Hepatocyte (in vitro differentiated cells): Measurements from ENCODE around the gene FUT7. TPM values are rescaled to one million over a fixed set of nuclear protein-coding genes. Genes with fewer than 3 reads are reported as not detected.

Experiments
- DNase-seq: peaks from one replicate; pipeline ENCODE4 v3.0.0-alpha.2; 2016; ENCODE audit warnings: low spot score
- H2AFZ ChIP-seq: fragments of 200-600 bp; sonication (generic); 2 replicates; pipeline ENCODE4 v1.6.0; 2016; ENCODE audit warnings: antibody characterized with exemption, mild to moderate bottlenecking
- H3K27ac ChIP-seq: fragments of 200-600 bp; sonication (generic); 2 replicates; pipeline ENCODE4 v1.5.1; 2016; ENCODE audit warnings: mild to moderate bottlenecking
- H3K27me3 ChIP-seq: fragments of 200-600 bp; sonication (generic); 2 replicates; pipeline ENCODE4 v1.6.1; 2016
- H3K36me3 ChIP-seq: fragments of 200-600 bp; sonication (generic); replicated peaks from 2 replicates; pipeline ENCODE4 v1.5.1; 2016; ENCODE audit warnings: low read depth; ENCODE audit not compliant: insufficient read depth
- H3K4me1 ChIP-seq: fragments of 200-600 bp; sonication (generic); 2 replicates; pipeline ENCODE4 v1.5.1; 2016; ENCODE audit warnings: mild to moderate bottlenecking, moderate library complexity; ENCODE audit not compliant: insufficient read depth
- H3K4me2 ChIP-seq: fragments of 200-600 bp; sonication (generic); 2 replicates; pipeline ENCODE4 v1.6.0; 2016
- H3K4me3 ChIP-seq: fragments of 200-600 bp; sonication (generic); 2 replicates; pipeline ENCODE4 v1.5.1; 2016; ENCODE audit warnings: mild to moderate bottlenecking
- H3K79me2 ChIP-seq: fragments of 200-600 bp; sonication (generic); 2 replicates; pipeline ENCODE4 v1.6.0; 2017; ENCODE audit warnings: mild to moderate bottlenecking
- H3K9me2 ChIP-seq: fragments of 200-600 bp; sonication (generic); replicated peaks from 2 replicates; pipeline ENCODE4 v1.6.0; 2017; ENCODE audit warnings: mild to moderate bottlenecking; ENCODE audit not compliant: insufficient read depth
- H3K9me3 ChIP-seq: fragments of 200-600 bp; sonication (generic); 2 replicates; pipeline ENCODE4 v1.5.1; 2016; ENCODE audit warnings: low read depth, mild to moderate bottlenecking
- H4K20me1 ChIP-seq: fragments of 200-600 bp; sonication (generic); 2 replicates; pipeline ENCODE4 v1.6.0; 2016; ENCODE audit warnings: mild to moderate bottlenecking; ENCODE audit not compliant: insufficient read depth, poor library complexity, severe bottlenecking
- EZH2 ChIP-seq: fragments of 200-600 bp; sonication (generic); IDR thresholded peaks from 2 replicates; pipeline ENCODE4 v1.6.1; 2016; ENCODE audit warnings: antibody characterized with exemption, mild to moderate bottlenecking, borderline replicate concordance
- EZH2phosphoT487 ChIP-seq: fragments of 200-600 bp; sonication (generic); IDR thresholded peaks from one replicate; pipeline ENCODE4 v1.6.1; 2018; ENCODE audit warnings: antibody characterized with exemption, mild to moderate bottlenecking, low read depth, moderate library complexity; ENCODE audit not compliant: unreplicated experiment, severe bottlenecking
- WGBS: methylation state at CpG from one replicate; pipeline ENCODE4 v1.1.6; 2016; ENCODE audit warnings: low lambda C conversion rate; ENCODE audit errors: missing lambda C conversion rate; 5-methylcytosine and 5-hydroxymethylcytosine counted together
- polyA plus RNA-seq: library from polyadenylated mRNA; unstranded; fragments of >200 nt; fragmentation: Nextera tagmentation; extraction: Ambion mirVana; gene quantifications from 2 replicates; pipeline ENCODE4 v1.2.1, GENCODE V29; 2016
- total RNA-seq: library from RNA; depleted of rRNA; stranded (reverse); fragments of >200 nt; gene quantifications from 2 replicates; pipeline ENCODE4 v1.2.3, GENCODE V29; 2014
- TF ChIP-seq, protein P1 (sequence below): fragments of 200-600 bp; sonication (generic); IDR thresholded peaks from 2 replicates; pipeline ENCODE4 v1.5.1; 2016; ENCODE audit warnings: antibody characterized with exemption, mild to moderate bottlenecking; ENCODE audit not compliant: poor library complexity

FUT7 gene
- total and polyA plus RNA-seq, 2 experiments from 2014 or later, result not detected

DNA sequence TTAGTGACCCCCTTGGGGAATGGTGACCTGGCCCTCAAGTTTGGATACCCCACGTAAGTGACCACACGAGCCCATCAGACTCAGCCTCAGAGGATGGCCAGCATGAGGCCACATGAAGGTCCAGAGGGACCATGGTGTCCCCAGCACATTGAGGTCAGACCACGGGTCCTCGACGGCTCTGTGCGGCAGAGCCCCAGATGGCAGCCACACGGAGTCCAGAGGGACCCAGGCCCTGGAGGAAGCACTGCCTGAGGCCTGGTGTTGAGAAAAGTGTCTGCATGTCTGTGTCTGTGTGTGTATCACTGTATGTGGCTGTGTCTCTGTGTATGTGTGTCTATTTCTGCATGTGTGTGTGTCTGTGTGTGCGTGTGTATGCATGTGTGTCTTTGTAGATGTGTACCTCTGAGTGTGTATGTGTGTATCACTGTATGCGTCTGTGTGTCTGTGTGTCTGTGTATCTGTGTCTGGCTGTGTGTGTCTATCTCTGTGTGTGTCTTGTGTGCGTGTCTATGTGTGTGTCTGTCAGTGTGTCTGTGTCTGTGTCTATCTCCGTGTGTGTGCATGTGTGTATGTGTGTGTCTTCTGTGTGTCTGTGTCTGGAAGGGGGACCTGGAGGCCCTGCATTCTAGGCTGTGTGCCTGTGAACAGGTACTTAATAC is 48.1 kb downstream of the FUT7 start:
- Histone ChIP-seq H3K4me3 (no peak overlapping the region), H3K79me2 (no peaks in the 10 kb centered on the region), H3K4me1 (peaks cover 3% of the 10 kb centered on the region), H2AFZ (no peak overlapping the region), H4K20me1 (no peaks in the 10 kb centered on the region), H3K9me3 (no peaks in the 10 kb centered on the region), H3K27ac (no peak overlapping the region), H3K4me2 (no peak overlapping the region), H3K27me3 (peaks cover 15% of the 10 kb centered on the region), H3K36me3 (no peaks in the 10 kb centered on the region), H3K9me2 (no peaks in the 10 kb centered on the region)
- TF ChIP-seq EZH2phosphoT487 (no peak), EZH2 (no peak)
- TF ChIP-seq, protein P1, sequence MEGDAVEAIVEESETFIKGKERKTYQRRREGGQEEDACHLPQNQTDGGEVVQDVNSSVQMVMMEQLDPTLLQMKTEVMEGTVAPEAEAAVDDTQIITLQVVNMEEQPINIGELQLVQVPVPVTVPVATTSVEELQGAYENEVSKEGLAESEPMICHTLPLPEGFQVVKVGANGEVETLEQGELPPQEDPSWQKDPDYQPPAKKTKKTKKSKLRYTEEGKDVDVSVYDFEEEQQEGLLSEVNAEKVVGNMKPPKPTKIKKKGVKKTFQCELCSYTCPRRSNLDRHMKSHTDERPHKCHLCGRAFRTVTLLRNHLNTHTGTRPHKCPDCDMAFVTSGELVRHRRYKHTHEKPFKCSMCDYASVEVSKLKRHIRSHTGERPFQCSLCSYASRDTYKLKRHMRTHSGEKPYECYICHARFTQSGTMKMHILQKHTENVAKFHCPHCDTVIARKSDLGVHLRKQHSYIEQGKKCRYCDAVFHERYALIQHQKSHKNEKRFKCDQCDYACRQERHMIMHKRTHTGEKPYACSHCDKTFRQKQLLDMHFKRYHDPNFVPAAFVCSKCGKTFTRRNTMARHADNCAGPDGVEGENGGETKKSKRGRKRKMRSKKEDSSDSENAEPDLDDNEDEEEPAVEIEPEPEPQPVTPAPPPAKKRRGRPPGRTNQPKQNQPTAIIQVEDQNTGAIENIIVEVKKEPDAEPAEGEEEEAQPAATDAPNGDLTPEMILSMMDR, result no peak
- DNase-seq, result no peak
- WGBS, result 75% methylated on average over 11 of the region's 11 CpGs

DNA sequence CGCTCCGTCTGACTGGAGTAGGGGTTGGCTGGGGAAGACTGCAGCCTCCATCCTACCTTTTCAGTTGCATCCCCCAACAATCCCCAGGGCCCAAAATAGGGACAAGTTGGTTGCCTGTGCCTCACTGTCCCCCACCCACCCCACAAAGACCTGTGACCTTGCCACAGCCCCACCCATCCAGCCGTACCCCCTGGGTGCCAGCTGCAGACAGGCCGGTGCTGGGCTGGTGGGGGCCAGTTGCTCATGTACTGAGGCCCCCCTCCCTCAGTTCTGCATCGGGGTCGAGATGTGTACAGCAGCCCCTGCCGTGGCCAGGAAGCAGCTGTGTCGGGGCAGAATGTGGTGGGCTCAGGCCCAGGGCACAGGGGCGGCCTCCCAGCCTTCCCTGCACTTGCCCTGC is 48.7 kb downstream of the FUT7 start:
- no peak overlapping the region for H3K4me3 ChIP-seq
- no peak for TF ChIP-seq EZH2phosphoT487
- TF ChIP-seq, protein P1, result no peak
- no peak for TF ChIP-seq EZH2
- no peaks in the 10 kb centered on the region for H3K79me2 ChIP-seq
- H3K27me3 ChIP-seq, result peaks cover 15% of the 10 kb centered on the region
- H3K36me3 ChIP-seq, result no peaks in the 10 kb centered on the region
- no peak overlapping the region for H3K27ac ChIP-seq
- DNase-seq, result no peak
- H3K4me1 ChIP-seq, result peaks cover 3% of the 10 kb centered on the region
- no peaks in the 10 kb centered on the region for H3K9me2 ChIP-seq
- WGBS, result 95% methylated on average over 9 of the region's 9 CpGs
- H4K20me1 ChIP-seq, result no peaks in the 10 kb centered on the region
- H2AFZ ChIP-seq, result no peak overlapping the region
- H3K4me2 ChIP-seq, result no peak overlapping the region
- H3K9me3 ChIP-seq, result no peaks in the 10 kb centered on the region

- Histone ChIP-seq H3K4me1 (peaks cover 3% of the 10 kb centered on the region), H3K4me3 (no peak within 1 kb of the TSS), H3K9me3 (no peaks in the 10 kb centered on the region), H3K79me2 (no peaks in the 10 kb centered on the region), H3K36me3 (no peaks in the 10 kb centered on the region), H4K20me1 (no peaks in the 10 kb centered on the region), H3K9me2 (no peaks in the 10 kb centered on the region), H3K4me2 (no peak within 1 kb of the TSS), H3K27ac (no peak within 1 kb of the TSS), H3K27me3 (peaks cover 15% of the 10 kb centered on the region), H2AFZ (no peak within 1 kb of the TSS)
- WGBS, result 89% methylated on average over 18 of the region's 18 CpGs
- TF ChIP-seq, protein P1, result no peak
- TF ChIP-seq EZH2phosphoT487 (no peak), EZH2 (no peak)
- DNase-seq, result no peak
These were observed 49.4 kb downstream of the FUT7 start, which contains the start of gene LCNL1 for GRCh38 chr9:136982232-136983051. TSS of gene LCNL1 (plus strand) at chr9:136982993. CDS start at chr9:136983587, 594 bp downstream.
